GM13977 (cell line): ENCODE data around the gene CAMK2D.

ENCODE experiments used
- DNase-seq: peaks from one replicate; pipeline ENCODE4 v3.0.0; 2012; ENCODE audit warnings: low spot score
- in situ Hi-C: fragments of 300-500 bp; cut with MboI; formaldehyde crosslinking; loops from one replicate; pipeline ENCODE4 v1.12.0; 2022; ENCODE audit warnings: low sequenced_read_pairs, low pct_unique_long_range_greater_than_20kb, mixed read lengths, inconsistent platforms; ENCODE audit not compliant: unreplicated experiment
- TF ChIP-seq, protein P1 (sequence below): IDR thresholded peaks from 2 replicates; pipeline ENCODE4 v1.5.1; 2012; ENCODE audit warnings: mild to moderate bottlenecking, control low read depth; ENCODE audit not compliant: insufficient read depth; ENCODE audit errors: extremely low read depth, missing control alignments

CAMK2D gene

DNA sequence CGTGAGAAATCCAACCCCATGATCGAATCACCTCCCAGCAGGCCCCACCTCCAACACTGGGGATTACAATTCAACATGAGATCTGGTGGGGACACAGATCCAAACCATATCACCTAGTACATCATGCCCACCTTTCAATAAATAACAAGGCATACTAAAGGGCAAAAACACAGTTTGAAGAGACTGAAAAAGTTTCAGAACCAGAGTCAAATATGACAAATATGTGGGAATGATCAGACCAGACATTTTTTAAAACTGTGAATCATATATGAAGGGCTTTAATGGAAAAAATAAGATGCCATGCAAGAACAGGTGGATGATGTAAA is 167.3 kb downstream of the CAMK2D start:
- no peak for DNase-seq

DNA sequence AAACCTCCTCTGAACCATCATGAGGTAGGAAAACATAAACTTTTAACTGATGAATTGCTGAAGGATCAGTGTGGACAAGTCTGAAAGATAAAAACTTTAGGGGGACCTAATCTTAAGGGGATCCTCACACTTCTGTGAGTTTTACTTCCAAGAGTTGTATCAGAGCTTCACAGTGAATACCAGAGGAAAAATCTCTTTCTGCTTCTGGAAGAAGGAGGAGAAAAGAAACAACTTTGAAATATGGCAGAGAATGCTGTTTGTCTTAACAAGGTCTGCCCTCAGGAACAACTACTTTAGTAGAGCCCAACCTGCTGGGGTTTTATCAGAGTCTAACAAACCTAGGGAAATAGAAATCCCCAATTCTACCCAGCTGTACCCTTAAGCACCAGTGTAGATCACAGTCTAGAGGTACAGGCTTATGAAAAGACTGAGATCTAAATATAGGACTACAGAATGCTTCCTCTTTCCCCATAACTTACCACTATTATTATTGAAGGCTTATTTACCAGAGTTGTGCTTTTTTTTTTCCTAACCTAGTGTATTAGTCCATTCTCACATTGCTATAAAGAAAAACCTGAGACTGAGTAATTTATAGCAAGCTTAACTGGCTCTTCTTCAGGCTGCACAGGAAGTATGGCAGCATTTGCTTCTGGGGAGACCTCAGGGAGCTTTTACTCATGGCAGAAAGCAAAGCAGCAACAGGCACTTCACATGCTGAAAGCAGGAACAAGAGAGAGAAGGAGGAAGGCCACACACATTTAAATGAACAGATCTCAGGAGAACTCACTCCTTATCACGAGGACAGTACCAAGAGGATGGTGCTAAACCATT is 167.9 kb downstream of the CAMK2D start:
- in situ Hi-C loops: no loop called here
- TF ChIP-seq, protein P1, sequence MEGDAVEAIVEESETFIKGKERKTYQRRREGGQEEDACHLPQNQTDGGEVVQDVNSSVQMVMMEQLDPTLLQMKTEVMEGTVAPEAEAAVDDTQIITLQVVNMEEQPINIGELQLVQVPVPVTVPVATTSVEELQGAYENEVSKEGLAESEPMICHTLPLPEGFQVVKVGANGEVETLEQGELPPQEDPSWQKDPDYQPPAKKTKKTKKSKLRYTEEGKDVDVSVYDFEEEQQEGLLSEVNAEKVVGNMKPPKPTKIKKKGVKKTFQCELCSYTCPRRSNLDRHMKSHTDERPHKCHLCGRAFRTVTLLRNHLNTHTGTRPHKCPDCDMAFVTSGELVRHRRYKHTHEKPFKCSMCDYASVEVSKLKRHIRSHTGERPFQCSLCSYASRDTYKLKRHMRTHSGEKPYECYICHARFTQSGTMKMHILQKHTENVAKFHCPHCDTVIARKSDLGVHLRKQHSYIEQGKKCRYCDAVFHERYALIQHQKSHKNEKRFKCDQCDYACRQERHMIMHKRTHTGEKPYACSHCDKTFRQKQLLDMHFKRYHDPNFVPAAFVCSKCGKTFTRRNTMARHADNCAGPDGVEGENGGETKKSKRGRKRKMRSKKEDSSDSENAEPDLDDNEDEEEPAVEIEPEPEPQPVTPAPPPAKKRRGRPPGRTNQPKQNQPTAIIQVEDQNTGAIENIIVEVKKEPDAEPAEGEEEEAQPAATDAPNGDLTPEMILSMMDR: no peak
- DNase-seq: no peak

More for the DNA sequence above, 167.3 kb downstream of the CAMK2D start:
- in situ Hi-C loops: no loop called here
- TF ChIP-seq, protein P1: no peak

DNA sequence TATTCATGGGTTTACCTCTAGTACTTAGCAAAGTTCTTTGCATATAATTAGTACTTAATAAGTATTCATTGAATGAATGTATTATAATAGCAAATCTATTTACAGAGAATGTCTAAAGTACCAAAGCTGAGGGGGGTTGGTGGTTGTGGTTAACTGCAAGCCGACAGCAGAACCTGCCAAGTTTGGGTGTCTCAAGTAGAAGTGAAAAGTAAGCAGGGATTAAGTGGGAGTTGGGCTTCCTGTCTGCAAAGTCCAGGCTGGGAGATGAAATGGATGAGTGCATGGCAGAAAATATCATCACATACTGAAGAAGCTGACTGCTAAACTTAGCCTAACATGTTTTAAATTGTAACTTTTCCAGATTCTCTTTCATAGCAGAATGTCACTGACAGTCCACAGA is 169.6 kb downstream of the CAMK2D start:
- in situ Hi-C loops: no loop called here
- TF ChIP-seq, protein P1: no peak
- DNase-seq: no peak

DNA sequence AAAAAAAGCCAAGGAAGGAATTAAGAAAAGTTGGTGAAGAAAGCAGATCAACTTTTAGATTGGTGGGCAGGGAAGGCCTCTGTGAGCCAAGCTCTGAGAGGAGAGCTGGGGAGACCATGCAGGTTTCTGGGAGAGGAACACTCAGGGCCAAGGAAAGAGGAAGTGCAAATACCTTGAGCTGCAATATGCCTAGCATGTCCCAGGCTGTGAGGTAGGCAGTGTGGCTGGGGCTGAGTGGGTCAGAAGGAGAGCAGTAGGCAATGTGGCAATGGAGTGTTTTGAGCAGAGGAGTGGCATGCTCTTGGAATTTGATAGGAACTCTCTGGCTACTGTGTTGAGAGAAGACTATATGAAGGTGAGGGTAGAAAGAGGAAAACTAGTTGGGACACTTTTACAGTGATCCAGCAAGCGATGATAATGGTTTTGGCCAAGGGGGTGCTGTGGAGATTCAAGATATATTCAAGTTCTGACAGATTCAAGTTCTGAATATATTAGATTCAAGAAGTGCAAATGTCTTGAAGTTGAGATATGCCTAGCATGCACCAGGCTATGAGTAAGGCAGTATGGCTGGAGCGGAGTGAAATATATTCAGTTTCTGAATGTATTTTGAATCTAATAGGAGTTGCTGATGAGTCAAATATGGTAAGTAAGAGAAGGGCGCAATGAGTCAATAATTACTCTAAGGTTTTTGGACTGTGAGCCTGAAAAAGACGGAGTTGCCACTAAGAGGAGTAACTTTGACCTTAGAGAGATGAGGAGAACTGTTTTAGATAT is 172.5 kb downstream of the CAMK2D start:
- no peak for DNase-seq
- in situ Hi-C loops: no loop called here
- TF ChIP-seq, protein P1: no peak

DNA sequence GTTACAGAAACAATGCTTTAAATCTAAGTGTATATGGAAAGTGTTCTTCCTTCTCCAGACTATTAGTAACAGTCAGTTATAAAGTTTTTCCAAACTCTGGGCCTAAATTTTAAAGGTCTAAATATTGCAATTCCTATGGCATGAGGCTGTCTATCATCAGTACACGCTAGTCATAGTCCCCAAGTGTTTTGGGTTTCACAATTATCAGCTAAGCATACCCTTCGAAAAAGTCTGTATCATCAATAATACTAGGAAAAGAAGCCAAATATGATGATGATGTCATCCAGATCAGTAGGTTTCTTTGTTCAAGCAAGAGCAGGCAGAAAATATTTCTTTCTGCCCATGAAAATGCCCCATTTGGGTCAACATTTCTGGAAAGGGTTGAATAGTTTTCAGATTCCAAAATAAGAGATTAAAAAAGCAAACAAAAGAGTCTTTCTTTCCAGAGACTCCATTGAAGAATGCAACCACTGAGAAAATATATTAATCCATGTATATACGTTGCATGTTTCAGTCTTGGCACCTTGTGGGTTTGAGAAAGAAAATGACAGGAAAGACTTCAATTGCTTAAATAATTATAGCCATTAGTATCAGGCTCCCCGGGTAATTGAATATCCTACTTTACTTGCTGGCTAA is 173.8 kb downstream of the CAMK2D start:
- TF ChIP-seq, protein P1: no peak
- in situ Hi-C loops: no loop called here

DNA sequence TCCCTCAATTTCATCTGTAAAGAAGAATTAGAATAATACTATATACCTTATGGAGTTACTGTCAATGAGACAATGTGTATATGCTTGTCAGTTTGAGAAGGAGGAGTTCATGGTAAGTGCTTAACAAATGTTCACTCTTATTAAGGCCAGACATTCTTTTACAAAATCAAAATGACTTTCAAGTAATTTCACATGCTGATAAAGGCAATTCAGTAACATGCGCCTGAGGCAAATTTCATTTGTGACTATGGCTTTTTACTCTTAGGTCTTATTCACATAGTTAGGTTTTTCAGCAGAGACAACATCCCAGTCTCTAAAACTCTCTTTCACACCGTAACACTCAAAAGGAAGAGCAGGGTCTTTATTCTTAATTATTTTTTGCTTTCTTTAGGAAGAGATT is 174.4 kb downstream of the CAMK2D start:
- no peak for DNase-seq
- TF ChIP-seq, protein P1: no peak
- in situ Hi-C loops: no loop called here

More for the DNA sequence above, 173.8 kb downstream of the CAMK2D start:
- DNase-seq: no peak
